Hindlimb muscle (tissue), 1 donor: Measurements from ENCODE around the gene STAU1. TPM values are rescaled to one million over a fixed set of nuclear protein-coding genes. Genes with fewer than 3 reads are reported as not detected.

Experiments used
- polyA plus RNA-seq: library from polyadenylated mRNA; unstranded; fragments of 120-200 nt; gene quantifications from one replicate; pipeline ENCODE4 v1.2.1, GENCODE V29; 2013; ENCODE audit not compliant: insufficient read length

Gene STAU1
- polyA plus RNA-seq, 1 donor = 52.3 TPM

Other genes starting within 250 kb of the STAU1 start
- gene CSE1L, start 142.0 kb downstream of the STAU1 start, polyA plus RNA-seq = 53.3 TPM
- 30.1 TPM for gene DDX27, start 31.1 kb upstream of the STAU1 start, polyA plus RNA-seq
- 10.3 TPM for gene ZNFX1, start 89.7 kb upstream of the STAU1 start, polyA plus RNA-seq